Measurements from ENCODE around the gene IKBKG. TPM values are rescaled to one million over a fixed set of nuclear protein-coding genes. Genes with fewer than 3 reads are reported as not detected.

IKBKG gene
- total and polyA plus RNA-seq, 7 donors = 11.3 to 28.8 (median 18.1) TPM

DNA sequence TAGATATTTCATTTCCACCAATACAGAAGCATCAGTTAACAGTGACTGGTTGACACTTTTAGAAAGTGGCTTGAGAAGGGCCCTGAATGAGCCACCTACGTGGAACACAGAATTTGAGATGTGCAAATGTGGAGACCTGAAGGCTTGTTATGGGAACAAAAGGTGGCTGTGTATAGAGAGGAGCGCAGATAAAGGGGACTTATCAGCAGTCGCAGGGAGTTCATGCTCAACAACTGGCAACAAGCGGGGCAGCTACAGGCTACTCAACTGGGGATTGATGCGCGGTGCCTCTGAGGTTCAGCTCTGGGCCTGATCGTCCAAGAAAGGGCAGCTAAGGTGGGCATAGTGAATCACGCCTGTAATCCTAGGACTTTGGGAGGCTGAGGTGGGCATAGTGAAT lies 28.0 kb upstream of the IKBKG start:
- Histone ChIP-seq H3K9me3 (no peaks in the 10 kb centered on the region), H3K27ac (no peak overlapping the region), H3K4me1 (no peaks in the 10 kb centered on the region), H3K27me3 (ENCODE audit: insufficient read depth in 3 of 3, low read length in 2 of 3) (no peaks in the 10 kb centered on the region), H3K4me3 (no peak overlapping the region), H3K36me3 (ENCODE audit: insufficient read depth in 1 of 2, low read depth in 1 of 2) (no peaks in the 10 kb centered on the region)
- intact Hi-C loops (cut with DNase I) = no loop called here
- DNase-seq (no peak), ATAC-seq (no peak)
- WGBS, 3 donors = 89 to 97% (median 95%) methylated on average over 7 to 8 of the region's 8 CpGs
- TF ChIP-seq, protein P1, sequence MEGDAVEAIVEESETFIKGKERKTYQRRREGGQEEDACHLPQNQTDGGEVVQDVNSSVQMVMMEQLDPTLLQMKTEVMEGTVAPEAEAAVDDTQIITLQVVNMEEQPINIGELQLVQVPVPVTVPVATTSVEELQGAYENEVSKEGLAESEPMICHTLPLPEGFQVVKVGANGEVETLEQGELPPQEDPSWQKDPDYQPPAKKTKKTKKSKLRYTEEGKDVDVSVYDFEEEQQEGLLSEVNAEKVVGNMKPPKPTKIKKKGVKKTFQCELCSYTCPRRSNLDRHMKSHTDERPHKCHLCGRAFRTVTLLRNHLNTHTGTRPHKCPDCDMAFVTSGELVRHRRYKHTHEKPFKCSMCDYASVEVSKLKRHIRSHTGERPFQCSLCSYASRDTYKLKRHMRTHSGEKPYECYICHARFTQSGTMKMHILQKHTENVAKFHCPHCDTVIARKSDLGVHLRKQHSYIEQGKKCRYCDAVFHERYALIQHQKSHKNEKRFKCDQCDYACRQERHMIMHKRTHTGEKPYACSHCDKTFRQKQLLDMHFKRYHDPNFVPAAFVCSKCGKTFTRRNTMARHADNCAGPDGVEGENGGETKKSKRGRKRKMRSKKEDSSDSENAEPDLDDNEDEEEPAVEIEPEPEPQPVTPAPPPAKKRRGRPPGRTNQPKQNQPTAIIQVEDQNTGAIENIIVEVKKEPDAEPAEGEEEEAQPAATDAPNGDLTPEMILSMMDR (IDR thresholded peaks at IDR 0.05) = no peak

DNA sequence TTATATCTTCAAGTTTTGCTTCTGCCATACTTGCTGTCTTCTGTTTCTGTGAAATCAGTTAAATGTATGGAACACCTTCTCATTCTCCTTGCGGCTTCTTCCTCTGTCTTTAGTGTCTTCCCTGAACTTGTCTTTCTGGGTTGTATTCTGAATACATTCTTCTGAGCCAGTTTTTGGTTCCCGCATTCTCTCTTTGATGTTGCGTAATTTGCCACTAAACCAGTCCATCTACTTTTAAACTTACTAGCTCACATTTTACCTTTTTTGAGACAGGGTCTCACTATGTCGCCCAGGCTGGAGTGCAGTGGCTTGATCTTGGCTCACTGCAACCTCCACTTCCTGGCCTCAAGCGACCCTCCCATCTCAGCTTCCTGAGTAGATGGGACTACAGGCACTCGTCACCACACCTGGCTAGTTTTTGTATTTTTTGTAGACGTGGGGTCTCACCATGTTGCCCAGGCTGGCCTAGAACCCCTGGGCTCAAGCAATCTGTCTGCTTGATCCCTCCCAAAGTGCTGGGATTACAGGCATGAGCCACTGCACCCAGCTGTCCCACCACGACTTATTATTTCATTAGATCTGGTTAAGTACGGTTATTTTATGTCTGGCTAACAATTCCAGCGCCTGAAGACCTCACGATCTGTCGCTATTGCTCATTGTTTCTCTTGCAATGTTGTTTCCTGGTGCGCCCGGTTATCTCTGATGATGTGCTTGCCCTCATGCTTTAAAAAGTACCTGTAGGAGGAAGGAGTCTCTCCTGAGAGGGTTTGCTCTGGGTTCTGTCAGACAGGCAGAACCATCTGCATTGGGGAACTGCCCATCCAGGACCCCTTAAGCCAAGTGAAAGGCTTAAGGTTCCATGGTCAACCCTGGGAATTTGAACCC lies 21.6 kb upstream of the IKBKG start:
- WGBS, 3 donors = 67 to 75% (median 74%) methylated on average over 14 of the region's 14 CpGs
- Histone ChIP-seq H3K27me3 (ENCODE audit: insufficient read depth in 3 of 3, low read length in 2 of 3) (no peaks in the 10 kb centered on the region), H3K9me3 (no peaks in the 10 kb centered on the region), H3K27ac (no peak overlapping the region), H3K4me1 (peaks cover 4% of the 10 kb centered on the region), H3K4me3 (no peak overlapping the region), H3K36me3 (ENCODE audit: insufficient read depth in 1 of 2, low read depth in 1 of 2) (no peaks in the 10 kb centered on the region)
- intact Hi-C loops (cut with DNase I) = no loop called here
- TF ChIP-seq, protein P1 (IDR thresholded peaks at IDR 0.05) = no peak
- no peak for DNase-seq
- no peak for ATAC-seq

DNA sequence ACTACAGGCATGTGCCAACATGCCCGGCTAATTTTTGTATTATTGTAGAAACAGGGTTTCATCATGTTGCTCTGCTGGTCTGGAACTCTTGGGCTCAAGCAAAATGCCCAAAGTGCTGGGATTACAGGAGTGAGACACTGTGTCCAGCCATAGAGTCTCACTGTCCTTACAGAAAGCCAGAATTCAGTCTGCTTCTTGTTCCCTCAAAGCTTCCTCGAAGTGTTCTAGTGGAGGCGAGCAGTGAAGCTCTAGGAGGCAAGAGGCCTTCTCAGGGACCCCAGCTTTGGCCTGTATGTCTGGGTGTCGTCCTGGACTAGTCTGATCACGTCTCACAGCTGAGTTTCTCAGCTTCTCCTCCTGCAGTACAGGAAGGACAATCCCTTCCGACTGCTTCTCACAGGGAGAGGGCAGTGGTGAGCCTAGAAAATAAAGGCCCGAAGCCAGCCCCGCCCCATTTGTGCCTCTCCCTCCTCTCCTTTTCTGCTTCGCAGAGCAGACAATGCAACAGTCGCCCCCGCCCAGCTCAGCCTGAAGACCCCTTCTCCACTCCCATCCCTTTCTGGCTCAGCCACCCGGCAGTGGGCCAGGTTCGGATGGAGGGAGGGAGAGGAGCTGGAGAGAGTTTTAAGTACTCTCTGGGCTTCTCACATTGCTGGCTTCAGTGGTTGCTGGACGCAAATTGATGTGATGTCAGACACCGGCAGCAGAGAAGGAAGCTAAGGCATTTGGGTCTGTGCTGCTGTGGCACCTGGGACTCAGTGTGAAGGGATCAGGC lies 20.3 kb upstream of the IKBKG start:
- H3K27ac ChIP-seq = peak overlapping the region; percentile 71
- TF ChIP-seq, protein P1 (IDR thresholded peaks at IDR 0.05) = peak; percentile 37
- H3K27me3 ChIP-seq (ENCODE audit: insufficient read depth in 3 of 3, low read length in 2 of 3) = no peaks in the 10 kb centered on the region
- H3K36me3 ChIP-seq (ENCODE audit: insufficient read depth in 1 of 2, low read depth in 1 of 2) = peaks cover 0 to 6% of the 10 kb centered on the region in 2 donors
- 3 to 18% (median 7%) methylated on average over 12 to 15 of the region's 15 CpGs for WGBS, 3 donors
- peaks cover 4% of the 10 kb centered on the region for H3K4me1 ChIP-seq
- H3K4me3 ChIP-seq = peak overlapping the region; percentile 45
- peak; percentile 73 to 85 for DNase-seq
- intact Hi-C loops (cut with DNase I) = no loop called here
- ATAC-seq = peak; percentile 80 to 93 (median 84)
- H3K9me3 ChIP-seq = no peaks in the 10 kb centered on the region

DNA sequence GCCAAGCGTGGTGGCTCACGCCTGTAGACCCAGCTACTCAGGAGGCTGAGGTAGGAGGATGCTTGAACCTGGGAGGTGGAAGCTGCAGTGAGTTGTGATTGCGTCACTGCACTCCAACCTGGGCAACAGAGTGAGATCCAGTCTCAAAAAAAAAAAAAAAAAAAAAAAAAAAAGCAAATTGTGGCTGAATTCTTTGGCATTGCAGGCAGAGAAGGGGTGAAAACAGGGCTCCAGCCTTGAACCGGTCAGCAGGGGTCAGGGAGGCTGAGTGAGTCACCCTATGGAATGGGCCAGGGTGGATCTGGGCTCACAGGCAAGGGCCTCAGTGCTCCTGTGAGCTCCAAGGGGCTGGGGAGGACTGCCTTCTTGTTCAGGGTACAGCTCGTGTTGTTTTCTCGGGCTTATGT lies 18.2 kb upstream of the IKBKG start:
- Histone ChIP-seq H3K27ac (no peak overlapping the region), H3K9me3 (no peaks in the 10 kb centered on the region), H3K4me1 (peaks cover 4% of the 10 kb centered on the region), H3K4me3 (no peak overlapping the region), H3K36me3 (ENCODE audit: insufficient read depth in 1 of 2, low read depth in 1 of 2) (peaks cover 0 to 25% of the 10 kb centered on the region in 2 donors), H3K27me3 (ENCODE audit: insufficient read depth in 3 of 3, low read length in 2 of 3) (no peaks in the 10 kb centered on the region)
- 75 to 92% (median 80%) methylated on average over 2 to 6 of the region's 6 CpGs for WGBS, 3 donors
- intact Hi-C loops (cut with DNase I) = no loop called here
- peak in 1 of 4 donors; percentile 26 for ATAC-seq
- TF ChIP-seq, protein P1 (IDR thresholded peaks at IDR 0.05) = no peak
- peak in 1 of 2 donors; percentile 49 for DNase-seq
